GM18505 (cell line): ENCODE data around the gene ADAMTSL2.

Experiments used
- ATAC-seq: cut with Tn5 transposase; IDR thresholded peaks from one replicate; pipeline ENCODE4 v1.9.1; 2021; ENCODE audit not compliant: unreplicated experiment
- POLR2A ChIP-seq: IDR thresholded peaks from 4 replicates; pipeline ENCODE4 v1.6.1; 2011; ENCODE audit warnings: borderline replicate concordance; ENCODE audit not compliant: insufficient read depth, insufficient read length; ENCODE audit errors: extremely low read depth

Gene ADAMTSL2

DNA sequence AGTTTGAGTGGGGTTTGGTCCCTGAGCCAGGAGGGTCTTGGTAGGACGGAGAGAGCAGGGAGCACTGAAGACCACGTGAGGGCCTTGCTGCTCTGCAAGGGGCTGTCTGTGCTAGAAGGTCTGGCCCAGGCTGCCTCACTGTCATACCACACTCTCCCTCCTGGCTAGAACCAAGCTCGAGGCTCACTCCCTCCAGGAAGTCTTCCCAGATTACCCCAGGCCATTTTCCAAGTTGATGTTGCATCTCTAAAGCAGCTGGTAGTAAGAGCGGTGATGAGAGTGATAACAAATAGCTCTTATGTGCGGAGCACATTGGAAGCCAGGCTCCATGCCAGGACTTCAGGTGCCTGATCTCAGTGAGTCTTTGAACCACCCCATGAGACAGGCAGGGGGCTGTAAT, 16.3 kb upstream of the ADAMTSL2 start:
- TF ChIP-seq POLR2A: no peak
- ATAC-seq: no peak

DNA sequence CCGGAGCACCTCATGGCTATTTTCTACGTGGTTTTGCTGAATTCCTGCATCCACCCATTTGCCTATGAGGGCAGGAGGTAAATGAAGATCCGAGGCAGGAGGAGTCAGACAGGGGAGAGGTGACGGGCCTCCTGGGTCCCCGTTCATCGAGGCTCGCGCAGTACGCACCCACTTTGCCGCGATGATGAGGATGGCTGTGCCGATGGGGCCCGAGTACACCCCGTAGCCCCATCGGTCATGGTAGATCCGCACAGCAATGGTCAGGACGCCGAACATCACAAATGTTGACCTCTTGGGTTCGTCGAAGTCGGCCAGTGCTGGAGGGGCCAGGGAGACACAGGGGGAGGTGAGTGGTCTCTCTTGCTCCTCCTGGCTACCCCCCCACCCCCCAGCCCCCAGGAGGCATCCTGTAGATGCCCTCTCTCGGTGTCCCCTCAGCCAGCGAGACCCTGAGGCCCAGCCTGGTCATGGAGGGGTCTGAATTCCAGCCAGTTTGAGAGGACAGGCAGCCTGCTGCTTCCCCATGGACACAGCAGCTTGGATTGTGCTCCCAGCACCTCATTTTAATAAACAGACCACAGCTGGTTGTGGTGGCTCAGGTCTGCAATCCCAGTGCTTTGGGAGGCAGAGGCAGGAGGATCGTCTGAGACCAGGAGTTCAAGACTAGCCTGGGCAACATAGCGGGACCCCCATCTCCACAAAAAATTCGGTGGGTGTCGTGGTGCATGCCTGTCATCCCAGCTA, 15.6 kb upstream of the ADAMTSL2 start:
- TF ChIP-seq POLR2A: no peak

GRCh38 chr9:133519693-133520092, 14.8 kb upstream of the ADAMTSL2 start:
- ATAC-seq: no peak
- no peak for TF ChIP-seq POLR2A

More for the DNA sequence above, 15.6 kb upstream of the ADAMTSL2 start:
- no peak for ATAC-seq

DNA sequence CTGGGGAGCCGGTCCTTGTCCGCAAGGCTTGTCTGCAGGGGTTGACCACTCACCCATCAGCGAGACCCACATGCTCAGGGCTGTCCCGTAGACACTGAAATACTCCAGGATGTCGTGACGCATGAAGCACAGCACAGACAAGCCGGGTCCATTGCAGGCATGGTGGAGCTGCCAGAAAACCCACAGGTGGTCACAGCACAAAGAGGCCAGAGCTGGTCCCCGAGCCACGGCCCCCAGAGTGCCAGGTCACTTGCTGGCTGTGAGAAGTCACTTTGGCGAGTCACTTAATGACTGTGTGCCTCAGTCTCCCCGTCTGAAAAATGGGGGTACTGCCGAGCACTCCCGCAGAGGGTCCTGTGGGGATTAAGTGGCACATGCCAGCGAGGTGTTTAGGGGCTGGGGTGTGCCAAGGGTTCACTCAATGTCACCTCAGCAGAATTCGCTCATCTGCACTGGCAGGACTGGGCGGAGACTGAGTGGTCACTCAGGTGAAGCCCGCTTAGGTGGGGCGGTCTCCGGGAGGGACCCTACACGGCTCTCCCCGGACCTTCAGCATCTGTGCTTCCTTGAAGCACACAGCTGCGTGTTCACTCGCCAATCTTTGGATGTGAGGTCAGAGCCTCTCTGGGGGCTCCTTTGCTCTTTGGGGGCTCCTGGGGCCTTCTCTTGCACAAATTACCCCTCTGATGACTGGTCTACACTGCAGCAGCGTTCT, 14.2 kb upstream of the ADAMTSL2 start:
- no peak for ATAC-seq
- no peak for TF ChIP-seq POLR2A

DNA sequence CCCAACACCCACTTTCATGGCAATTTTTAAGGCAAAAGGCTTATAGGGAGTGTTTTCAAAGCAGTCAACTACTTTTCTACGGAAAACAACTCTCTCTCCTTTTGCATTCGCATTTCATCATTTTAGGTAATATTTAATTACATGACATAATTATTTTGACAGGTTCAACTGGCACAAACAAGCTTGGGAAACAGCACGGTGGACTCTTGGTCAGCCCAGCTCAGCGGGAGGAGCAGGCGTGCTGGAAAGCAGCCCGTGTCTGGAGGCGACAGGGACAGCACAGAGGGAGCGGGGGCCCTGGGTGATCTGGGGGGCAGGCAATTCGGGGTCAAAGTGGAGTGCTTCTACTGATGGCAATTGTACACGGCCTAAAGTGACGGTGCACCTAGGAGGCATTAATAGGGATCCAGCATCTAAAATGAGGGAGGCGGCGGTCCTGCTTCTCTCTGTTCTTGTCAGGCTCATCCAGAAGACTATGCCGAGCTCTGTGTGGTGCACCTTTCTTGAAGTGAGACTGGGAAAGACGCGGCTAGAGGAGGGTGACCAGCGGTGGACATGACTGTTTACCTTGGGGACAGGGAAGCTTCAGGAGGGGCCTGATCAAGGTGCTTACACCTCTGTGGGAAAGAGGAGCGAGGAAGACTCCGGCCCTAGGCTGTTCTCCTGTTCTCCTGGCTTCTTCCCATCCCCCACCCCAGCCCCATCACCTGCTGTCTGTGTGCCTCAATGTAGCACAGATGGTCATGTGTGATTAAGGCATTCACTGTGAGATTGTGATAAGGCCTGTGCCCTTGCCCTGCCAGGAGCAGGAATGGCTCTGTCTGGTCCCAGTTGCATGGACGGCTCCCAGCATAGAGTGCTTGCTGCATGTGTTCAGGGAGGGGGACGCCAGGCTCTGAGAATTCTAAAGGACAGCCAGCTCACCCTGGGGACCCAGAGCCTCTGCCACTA, 13.1 kb upstream of the ADAMTSL2 start:
- no peak for TF ChIP-seq POLR2A
- ATAC-seq: no peak

GRCh38 chr9:133522073-133522910, 12.2 kb upstream of the ADAMTSL2 start:
- no peak for ATAC-seq
- no peak for TF ChIP-seq POLR2A

- no peak for TF ChIP-seq POLR2A
- no peak for ATAC-seq
These were observed 11.4 kb upstream of the ADAMTSL2 start for GRCh38 chr9:133523106-133523505.

GRCh38 chr9:133524146-133524545, 10.4 kb upstream of the ADAMTSL2 start:
- no peak for ATAC-seq

DNA sequence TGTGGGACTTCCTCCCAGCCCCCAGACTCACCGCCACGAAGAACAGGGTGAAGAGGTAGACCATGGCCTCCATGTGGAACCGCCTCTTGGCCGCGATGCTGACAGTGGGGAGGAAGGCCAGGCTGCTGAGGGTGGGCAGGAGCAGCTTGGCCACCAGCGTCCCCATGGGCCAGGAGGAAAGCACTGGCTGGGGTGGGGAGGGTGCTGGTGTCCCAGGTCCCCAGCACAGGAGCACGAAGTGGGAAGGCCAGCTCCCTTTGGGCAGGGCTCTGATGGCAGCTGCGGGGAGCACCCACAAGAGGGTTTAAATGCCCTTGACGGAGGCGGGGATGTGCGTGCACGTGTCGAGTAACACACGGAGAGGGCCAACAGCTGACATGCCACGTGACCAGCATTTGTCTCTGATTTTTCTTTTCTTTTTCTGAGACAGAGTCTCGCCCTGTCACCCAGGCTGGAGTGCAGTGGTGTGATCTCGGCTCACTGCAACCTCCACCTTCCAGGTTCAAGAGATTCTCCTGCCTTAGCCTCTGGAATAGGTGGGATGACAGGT, 9.8 kb upstream of the ADAMTSL2 start, which contains the start of gene MYMK:
TSS of gene MYMK (minus strand) at position 281 of the 550 bp plus-strand sequence. CDS start at position 166, 115 bp downstream.
- no peak for TF ChIP-seq POLR2A

More at GRCh38 chr9:133524146-133524545, 10.4 kb upstream of the ADAMTSL2 start:
- no peak for TF ChIP-seq POLR2A

GRCh38 chr9:133525677-133526076, 8.8 kb upstream of the ADAMTSL2 start:
- no peak for TF ChIP-seq POLR2A
- no peak for ATAC-seq

More for the DNA sequence above, 9.8 kb upstream of the ADAMTSL2 start, which contains the start of gene MYMK:
- no peak for ATAC-seq

GRCh38 chr9:133526721-133527321, 7.7 kb upstream of the ADAMTSL2 start:
- no peak for TF ChIP-seq POLR2A
- ATAC-seq: no peak
